Measurements from ENCODE around the gene NBPF19.
"Not testable (repeated sequence)": the region's sequence is repeated elsewhere in the genome, so short reads cannot be mapped to it uniquely, and the experiment has no call there.

- not testable (repeated sequence) for TF ChIP-seq POLR2AphosphoS5, CTCF, POLR2A (IDR thresholded peaks at IDR 0.05)
These were observed at the start of gene NBPF19 for GRCh38 chr1:149474745-149475144.
